HepG2 (cell line): Measurements from ENCODE around the gene AK2. TPM values are rescaled to one million over a fixed set of nuclear protein-coding genes. Genes with fewer than 3 reads are reported as not detected.

Source experiments
- ATAC-seq: fragments of 200-7000 bp; cut with Tn5 transposase; 3 replicates; pipeline ENCODE4 v1.9.1; 2020; ENCODE audit warnings: mild to moderate bottlenecking, moderate library complexity
- BruUV-seq: library from RNA; stranded (reverse); fragments of 400-500 nt; replicated peaks from 2 replicates; lab custom pipeline; 2021; lab: Mats Ljungman, UMichigan
- CTCF ChIA-PET: fragments of 300-600 bp; formaldehyde crosslinking; extraction: SDS; loops from one replicate; lab custom pipeline; 2021; ENCODE audit warnings: low total read pairs, inconsistent platforms, low intra/inter-chr PET ratio; lab: Yijun Ruan, JAX
- POLR2A ChIA-PET: fragments of 350-600 bp; sonication (Branson Sonifier 250); formaldehyde crosslinking; loops from one replicate; lab custom pipeline; 2020; ENCODE audit warnings: antibody characterized with exemption, inconsistent platforms; lab: Yijun Ruan, JAX
- DNase-seq: peaks from one replicate; pipeline ENCODE4 v3.0.0-alpha.2; 2015; ENCODE audit warnings: low spot score
- FAIRE-seq: peaks from 3 replicates; lab custom pipeline; 2011; peaks lifted over from hg19 to GRCh38; lab: Jason Lieb, UNC
- H2AFZ ChIP-seq: one replicate; pipeline ENCODE4 v1.6.1; 2011; ENCODE audit warnings: low read length, inconsistent platforms
- H3K27ac ChIP-seq: fragments of 300-600 bp; 3 replicates; pipeline ENCODE4 v1.8.0; 2011; ENCODE audit warnings: mixed run types, mild to moderate bottlenecking, mixed read lengths, low read length, inconsistent platforms; ENCODE audit not compliant: insufficient read depth; ENCODE audit errors: extremely low read length
- H3K27me3 ChIP-seq, 2 experiments: fragments of 200-600 bp in 1 of 2; 2 replicates in 1 of 2; 3 replicates in 1 of 2; pipeline versions ENCODE4 v1.6.0 to v1.8.0; 2011; ENCODE audit warnings: low read length in 2 of 2, mild to moderate bottlenecking in 2 of 2, moderate library complexity in 2 of 2, inconsistent platforms in 1 of 2; ENCODE audit not compliant: insufficient read depth in 2 of 2, control insufficient read depth in 1 of 2
- H3K36me3 ChIP-seq, 2 experiments: fragments of 200-600 bp in 1 of 2; replicated peaks in 1 of 2; 2 replicates in 1 of 2; 3 replicates in 1 of 2; pipeline versions ENCODE4 v1.5.1 to v1.8.0; 2011; ENCODE audit warnings: low read length in 2 of 2, inconsistent platforms in 1 of 2; ENCODE audit not compliant: insufficient read depth in 2 of 2, control insufficient read depth in 1 of 2
- H3K4me1 ChIP-seq: 2 replicates; pipeline ENCODE4 v1.5.1; 2012; ENCODE audit warnings: low read length, inconsistent platforms; ENCODE audit not compliant: insufficient read depth
- H3K4me2 ChIP-seq: 2 replicates; pipeline ENCODE4 v1.6.0; 2011; ENCODE audit warnings: low read depth, low read length, inconsistent platforms
- H3K4me3 ChIP-seq, 3 experiments: fragments of 200-600 bp in 1 of 3; sonication (generic), shearing (Covaris generic) in 1 of 3; replicated peaks in 1 of 3; 2 replicates each; pipeline ENCODE4 v1.5.1; 2011 to 2016; ENCODE audit warnings: low read length in 3 of 3, inconsistent platforms in 2 of 3, low read depth in 2 of 3, mild to moderate bottlenecking in 2 of 3, control low read depth in 1 of 3, mixed read lengths in 1 of 3; ENCODE audit not compliant: insufficient read depth in 1 of 3
- H3K79me2 ChIP-seq: one replicate; pipeline ENCODE4 v1.6.1; 2011; ENCODE audit warnings: low read length, inconsistent platforms; ENCODE audit not compliant: insufficient read depth
- H3K9ac ChIP-seq: 2 replicates; pipeline ENCODE4 v1.6.0; 2011; ENCODE audit warnings: mild to moderate bottlenecking, low read depth, low read length, inconsistent platforms; ENCODE audit not compliant: insufficient read depth
- H3K9me3 ChIP-seq: 2 replicates; pipeline ENCODE4 v1.5.1; 2012; ENCODE audit warnings: mild to moderate bottlenecking, low read length
- H4K20me1 ChIP-seq: 2 replicates; pipeline ENCODE4 v1.6.0; 2011; ENCODE audit warnings: inconsistent platforms, mild to moderate bottlenecking, low read length, moderate library complexity; ENCODE audit not compliant: insufficient read depth
- ARNT2 ChIP-seq: sonication (generic); formaldehyde crosslinking; IDR thresholded peaks from 2 replicates; pipeline ENCODE4 v1.8.0; 2022; ENCODE audit warnings: mild to moderate bottlenecking, low read depth, missing genetic modification reagents, moderate library complexity
- CTCF ChIP-seq: sonication (generic); formaldehyde crosslinking; IDR thresholded peaks from 2 replicates; pipeline ENCODE4 v1.5.0; 2020; ENCODE audit warnings: mild to moderate bottlenecking, missing genetic modification reagents, moderate library complexity
- ESRRA ChIP-seq: sonication (generic); formaldehyde crosslinking; IDR thresholded peaks from 2 replicates; pipeline ENCODE4 v1.5.1; 2020; ENCODE audit warnings: mild to moderate bottlenecking, low read depth, missing genetic modification reagents
- FIP1L1 ChIP-seq: fragments of 200-400 bp; formaldehyde crosslinking; IDR thresholded peaks from 2 replicates; pipeline ENCODE4 v1.6.1; 2018; ENCODE audit warnings: low read depth, mild to moderate bottlenecking, low read length, moderate library complexity, borderline replicate concordance; ENCODE audit not compliant: insufficient read depth
- FOSL2 ChIP-seq: sonication (generic); formaldehyde crosslinking; IDR thresholded peaks from 2 replicates; pipeline ENCODE4 v1.4.0; 2020; ENCODE audit warnings: missing genetic modification reagents
- HNF1B ChIP-seq: sonication (generic); formaldehyde crosslinking; IDR thresholded peaks from 2 replicates; pipeline ENCODE4 v1.5.1; 2020; ENCODE audit warnings: mild to moderate bottlenecking, moderate library complexity, missing genetic modification reagents
- NCOA1 ChIP-seq: sonication (generic); formaldehyde crosslinking; IDR thresholded peaks from 2 replicates; pipeline ENCODE4 v1.9.0; 2021; ENCODE audit warnings: missing genetic modification reagents
- POLR2G ChIP-seq: fragments of 200-400 bp; formaldehyde crosslinking; IDR thresholded peaks from 2 replicates; pipeline ENCODE4 v1.6.1; 2018; ENCODE audit warnings: mild to moderate bottlenecking, low read depth, low read length, moderate library complexity
- SMC3 ChIP-seq: IDR thresholded peaks from 2 replicates; pipeline ENCODE4 v1.6.1; 2011; ENCODE audit warnings: low read length, improper control_type of control experiment
- STAG1 ChIP-seq: sonication (generic); formaldehyde crosslinking; IDR thresholded peaks from 2 replicates; pipeline ENCODE4 v1.4.0; 2020; ENCODE audit warnings: missing genetic modification reagents
- ZHX1 ChIP-seq: sonication (generic); formaldehyde crosslinking; IDR thresholded peaks from 2 replicates; pipeline ENCODE4 v1.8.1; 2022; ENCODE audit warnings: low read depth, mild to moderate bottlenecking, missing genetic modification reagents
- ZNF326 ChIP-seq: sonication (generic); formaldehyde crosslinking; IDR thresholded peaks from 2 replicates; pipeline ENCODE4 v1.4.0; 2020; ENCODE audit warnings: missing genetic modification reagents, borderline replicate concordance
- ZNF354B ChIP-seq: sonication (generic); formaldehyde crosslinking; IDR thresholded peaks from 2 replicates; pipeline ENCODE4 v1.8.0; 2022; ENCODE audit warnings: mild to moderate bottlenecking, missing genetic modification reagents
- ZNF446 ChIP-seq: sonication (generic); formaldehyde crosslinking; IDR thresholded peaks from 2 replicates; pipeline ENCODE4 v1.5.0; 2020; ENCODE audit warnings: mild to moderate bottlenecking, missing genetic modification reagents
- ZNF549 ChIP-seq: sonication (generic); formaldehyde crosslinking; IDR thresholded peaks from 2 replicates; pipeline ENCODE4 v1.5.0; 2020; ENCODE audit warnings: missing genetic modification reagents
- ZNF7 ChIP-seq: IDR thresholded peaks from 2 replicates; pipeline ENCODE4 v1.6.1; 2016; ENCODE audit warnings: missing biosample characterization, missing genetic modification reagents
- ZSCAN12 ChIP-seq: sonication (generic); formaldehyde crosslinking; IDR thresholded peaks from 2 replicates; pipeline ENCODE4 v1.9.0; 2021; ENCODE audit warnings: mild to moderate bottlenecking, missing genetic modification reagents
- ZSCAN20 ChIP-seq: sonication (generic); formaldehyde crosslinking; IDR thresholded peaks from 2 replicates; pipeline ENCODE4 v1.4.0; 2020; ENCODE audit warnings: missing genetic modification reagents, mild to moderate bottlenecking, borderline replicate concordance
- WGBS: methylation state at CpG from one replicate; pipeline ENCODE4 v1.1.6; 2017; ENCODE audit warnings: low lambda C conversion rate; 5-methylcytosine and 5-hydroxymethylcytosine counted together
- in situ Hi-C: cut with HindIII; loops from 2 replicates; pipeline ENCODE4 v1.10.0; 2017; ENCODE audit warnings: low pct_unique_long_range_greater_than_20kb; ENCODE audit not compliant: extremely low pct_ligation_motif_present
- intact Hi-C: fragments of 100-400 bp; cut with micrococcal nuclease; formaldehyde crosslinking; loops from one replicate; pipeline ENCODE4 v1.10.0; 2022; ENCODE audit not compliant: unreplicated experiment
- polyA plus RNA-seq, 8 experiments: library from polyadenylated mRNA; depleted of rRNA in 3 of 8; stranded (reverse) in 7 of 8; unstranded in 1 of 8; fragments of >200 nt; fragmentation: Illumina TruSeq in 4 of 8; extraction: Trizol in 4 of 8; gene quantifications; 2 replicates each; pipeline versions ENCODE4 v1.2.1 to v1.2.3, GENCODE V29; 2011 to 2016; ENCODE audit warnings: low read depth in 4 of 8, missing spikeins in 1 of 8, mixed read lengths in 1 of 8; ENCODE audit not compliant: insufficient read depth in 1 of 8
- total RNA-seq, 5 experiments: library from RNA; depleted of rRNA; stranded (reverse); fragments of >200 nt; fragmentation: Illumina TruSeq; extraction: Trizol; gene quantifications; 2 replicates each; pipeline ENCODE4 v1.2.3, GENCODE V29; 2016; ENCODE audit warnings: low read depth in 1 of 5

AK2 gene
- total and polyA plus RNA-seq, 2 of the 13 experiments (the other 11 are each of a cell fraction or from before 2014, with no cell fraction given) = 170 to 188 TPM

- no TSS peak for BruUV-seq
- 83% methylated on average over 6 of the region's 6 CpGs for WGBS
- H3K9ac ChIP-seq = no peak overlapping the region
- ChIA-PET POLR2A (interaction anchor here (1.0 to 1.2 kb wide), 2 partner anchors 14 to 15 kb away, joined by 3 read pairs; no protein-coding TSS in a partner anchor), CTCF (no interaction called here)
- no peaks in the 10 kb centered on the region for H4K20me1 ChIP-seq
- H3K27ac ChIP-seq = no peak overlapping the region
- in situ Hi-C loops = loop anchor here (5.0 kb wide), 1 partner anchor 80 kb away; no protein-coding TSS in a partner anchor
- H2AFZ ChIP-seq = no peak overlapping the region
- peaks cover 10 to 43% of the 10 kb centered on the region in 2 experiments for H3K36me3 ChIP-seq
- peak; percentile 28 for FAIRE-seq
- H3K9me3 ChIP-seq = no peaks in the 10 kb centered on the region
- peak; percentile 61 for DNase-seq
- no peaks in the 10 kb centered on the region for H3K79me2 ChIP-seq
- H3K27me3 ChIP-seq = no peaks in the 10 kb centered on the region
- peak; percentile 83 for ATAC-seq
- intact Hi-C loops = loop anchor here (2.0 to 10.0 kb wide), 2 partner anchors 47 to 75 kb away; no protein-coding TSS in a partner anchor
- no peak overlapping the region for H3K4me2 ChIP-seq
- peaks cover 15% of the 10 kb centered on the region; the same call in 1 of the 2 replicates for H3K4me1 ChIP-seq
- H3K4me3 ChIP-seq = no peak overlapping the region
- TF ChIP-seq ZSCAN12 (CRISPR knock-in tag) (no peak), HNF1B (CRISPR knock-in tag) (0 out of 2 replicates have a peak, but pooled peaks have one; percentile 35), ZNF446 (CRISPR knock-in tag) (no peak), ZSCAN20 (CRISPR knock-in tag) (no peak), NCOA1 (CRISPR knock-in tag) (no peak), POLR2G (peak; percentile 37; the same call in 1 of the 2 replicates), FIP1L1 (no peak), ZNF7 (CRISPR knock-in tag) (no peak), SMC3 (peak; percentile 61; the same call in 1 of the 2 replicates), CTCF (CRISPR knock-in tag) (peak; percentile 41; the same call in 1 of the 2 replicates), FOSL2 (CRISPR knock-in tag) (peak; percentile 34; the same call in 1 of the 2 replicates), ZNF549 (CRISPR knock-in tag) (no peak), ZHX1 (CRISPR knock-in tag) (no peak), ESRRA (no peak), STAG1 (CRISPR knock-in tag) (peak; percentile 50), ZNF354B (CRISPR knock-in tag) (no peak), ARNT2 (no peak), ZNF326 (CRISPR knock-in tag) (no peak)
Measured at GRCh38 chr1:33007190-33008050, 29.3 kb downstream of the AK2 start.
